ENCODE results near the gene GGA1.

GRCh38 chr22:37676736-37677492 is 68.3 kb downstream of the GGA1 start:
- TF ChIP-seq CTCF (IDR thresholded peaks at IDR 0.05) (no peak), POLR2A (IDR thresholded peaks at IDR 0.05) (no peak)

Measured in heart left ventricle (tissue), 13 donors.